ENCODE results near the gene OCIAD2. TPM values are rescaled to one million over a fixed set of nuclear protein-coding genes. Genes with fewer than 3 reads are reported as not detected.
"Not testable (repeated sequence)": the region's sequence is repeated elsewhere in the genome, so short reads cannot be mapped to it uniquely, and the experiment has no call there.

The OCIAD2 gene
- total RNA-seq, 1 donor from 2014 or later, result 439 TPM

DNA sequence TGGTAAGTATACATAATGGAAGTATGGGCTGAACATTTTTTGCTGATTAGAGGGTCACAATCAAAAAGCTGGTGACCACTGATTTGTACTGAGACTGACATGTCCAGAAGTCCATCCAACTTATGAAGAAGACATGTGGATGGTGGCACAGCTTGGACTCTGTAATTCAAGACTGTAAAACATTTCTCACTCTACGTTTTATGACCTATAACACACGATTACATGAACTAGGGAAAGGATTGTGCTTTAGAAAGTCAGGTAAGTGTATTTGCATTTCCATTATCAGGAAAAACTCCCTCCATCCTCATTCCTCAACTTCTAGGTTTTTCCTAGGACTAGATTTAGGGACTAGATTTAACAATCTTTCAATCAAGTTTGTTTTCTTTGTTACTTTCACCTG is 30.5 kb upstream of the OCIAD2 start:
- DNase-seq (ENCODE audit: low read depth), result no peak
- Histone ChIP-seq H3K27me3 (ENCODE audit: control insufficient read depth, insufficient read depth, low read length) (no peaks in the 10 kb centered on the region), H3K36me3 (ENCODE audit: control insufficient read depth, insufficient read depth, low read length) (no peaks in the 10 kb centered on the region), H3K4me3 (ENCODE audit: low read depth, low read length) (no peak overlapping the region)
- TF ChIP-seq, protein P1, sequence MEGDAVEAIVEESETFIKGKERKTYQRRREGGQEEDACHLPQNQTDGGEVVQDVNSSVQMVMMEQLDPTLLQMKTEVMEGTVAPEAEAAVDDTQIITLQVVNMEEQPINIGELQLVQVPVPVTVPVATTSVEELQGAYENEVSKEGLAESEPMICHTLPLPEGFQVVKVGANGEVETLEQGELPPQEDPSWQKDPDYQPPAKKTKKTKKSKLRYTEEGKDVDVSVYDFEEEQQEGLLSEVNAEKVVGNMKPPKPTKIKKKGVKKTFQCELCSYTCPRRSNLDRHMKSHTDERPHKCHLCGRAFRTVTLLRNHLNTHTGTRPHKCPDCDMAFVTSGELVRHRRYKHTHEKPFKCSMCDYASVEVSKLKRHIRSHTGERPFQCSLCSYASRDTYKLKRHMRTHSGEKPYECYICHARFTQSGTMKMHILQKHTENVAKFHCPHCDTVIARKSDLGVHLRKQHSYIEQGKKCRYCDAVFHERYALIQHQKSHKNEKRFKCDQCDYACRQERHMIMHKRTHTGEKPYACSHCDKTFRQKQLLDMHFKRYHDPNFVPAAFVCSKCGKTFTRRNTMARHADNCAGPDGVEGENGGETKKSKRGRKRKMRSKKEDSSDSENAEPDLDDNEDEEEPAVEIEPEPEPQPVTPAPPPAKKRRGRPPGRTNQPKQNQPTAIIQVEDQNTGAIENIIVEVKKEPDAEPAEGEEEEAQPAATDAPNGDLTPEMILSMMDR (IDR thresholded peaks at IDR 0.05; ENCODE audit: insufficient read depth, low read length, poor library complexity, severe bottlenecking), result no peak

DNA sequence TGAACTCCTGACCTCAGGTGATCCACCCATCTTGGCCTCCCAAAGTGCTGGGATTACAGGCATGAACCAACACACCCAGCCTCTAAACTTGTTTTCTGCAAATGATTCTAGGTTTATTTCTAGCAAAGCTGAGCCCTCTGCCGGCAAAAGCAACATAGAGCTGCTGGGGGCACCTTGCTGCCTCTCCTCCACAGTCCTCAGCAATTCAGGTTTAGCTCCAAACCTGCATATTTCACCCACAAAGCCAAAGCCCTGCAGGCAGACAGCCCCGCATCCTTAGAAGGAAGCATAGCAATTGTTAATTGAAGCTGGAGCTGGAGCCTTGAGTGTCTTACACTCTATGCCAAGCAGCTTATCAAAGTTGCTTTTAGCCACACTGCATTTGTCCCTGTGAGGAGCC is 24.9 kb upstream of the OCIAD2 start:
- no peaks in the 10 kb centered on the region for H3K36me3 ChIP-seq (ENCODE audit: control insufficient read depth, insufficient read depth, low read length)
- no peaks in the 10 kb centered on the region for H3K27me3 ChIP-seq (ENCODE audit: control insufficient read depth, insufficient read depth, low read length)
- H3K4me3 ChIP-seq (ENCODE audit: low read depth, low read length), result no peak overlapping the region
- TF ChIP-seq, protein P1 (IDR thresholded peaks at IDR 0.05; ENCODE audit: insufficient read depth, low read length, poor library complexity, severe bottlenecking), result no peak
- DNase-seq (ENCODE audit: low read depth), result no peak

DNA sequence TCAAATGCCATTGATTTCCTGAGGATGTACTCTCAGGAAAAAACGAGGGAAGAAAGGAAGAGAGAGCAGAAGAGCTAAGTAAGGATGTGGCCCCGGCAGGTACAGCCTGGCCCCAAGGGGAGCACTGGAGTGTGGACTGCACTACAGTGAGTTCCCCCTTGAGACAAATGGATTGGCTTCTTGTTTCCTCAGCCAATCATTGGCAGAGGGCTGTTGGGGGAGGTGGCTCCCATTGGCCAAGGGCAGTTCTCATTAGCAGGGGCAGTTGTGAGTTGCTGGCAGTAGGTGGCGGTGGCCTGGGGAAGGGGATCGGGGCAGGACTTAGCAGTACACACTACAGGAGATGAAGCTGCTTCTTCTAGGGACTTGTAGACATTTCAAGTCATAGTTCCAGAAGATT is 24.1 kb upstream of the OCIAD2 start:
- no peak for DNase-seq (ENCODE audit: low read depth)
- Histone ChIP-seq H3K27me3 (ENCODE audit: control insufficient read depth, insufficient read depth, low read length) (no peaks in the 10 kb centered on the region), H3K36me3 (ENCODE audit: control insufficient read depth, insufficient read depth, low read length) (no peaks in the 10 kb centered on the region), H3K4me3 (ENCODE audit: low read depth, low read length) (no peak overlapping the region)
- TF ChIP-seq, protein P1 (IDR thresholded peaks at IDR 0.05; ENCODE audit: insufficient read depth, low read length, poor library complexity, severe bottlenecking), result no peak

DNA sequence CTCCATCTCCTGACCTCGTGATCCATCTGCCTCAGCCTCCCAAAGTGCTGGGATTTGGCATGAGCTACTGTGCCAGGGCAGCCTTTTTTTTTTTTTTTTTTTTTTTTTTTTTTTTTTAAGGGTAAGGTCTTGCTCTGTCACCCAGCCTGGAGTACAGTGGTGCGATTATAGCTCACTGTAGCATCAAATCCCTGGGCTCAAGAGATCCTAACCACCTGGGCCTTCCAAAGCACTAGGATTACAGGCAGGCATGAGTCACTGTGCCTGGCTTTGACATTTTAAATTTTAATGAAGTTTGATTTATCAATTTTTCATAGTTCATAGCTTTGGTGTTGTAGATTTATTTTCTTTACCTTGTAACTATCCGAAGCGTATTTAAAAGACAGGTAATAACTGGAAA is 17.8 kb upstream of the OCIAD2 start:
- TF ChIP-seq, protein P1 (IDR thresholded peaks at IDR 0.05; ENCODE audit: insufficient read depth, low read length, poor library complexity, severe bottlenecking), result no peak
- Histone ChIP-seq H3K4me3 (ENCODE audit: low read depth, low read length) (no peak overlapping the region), H3K36me3 (ENCODE audit: control insufficient read depth, insufficient read depth, low read length) (no peaks in the 10 kb centered on the region), H3K27me3 (ENCODE audit: control insufficient read depth, insufficient read depth, low read length) (no peaks in the 10 kb centered on the region)
- DNase-seq (ENCODE audit: low read depth), result no peak

DNA sequence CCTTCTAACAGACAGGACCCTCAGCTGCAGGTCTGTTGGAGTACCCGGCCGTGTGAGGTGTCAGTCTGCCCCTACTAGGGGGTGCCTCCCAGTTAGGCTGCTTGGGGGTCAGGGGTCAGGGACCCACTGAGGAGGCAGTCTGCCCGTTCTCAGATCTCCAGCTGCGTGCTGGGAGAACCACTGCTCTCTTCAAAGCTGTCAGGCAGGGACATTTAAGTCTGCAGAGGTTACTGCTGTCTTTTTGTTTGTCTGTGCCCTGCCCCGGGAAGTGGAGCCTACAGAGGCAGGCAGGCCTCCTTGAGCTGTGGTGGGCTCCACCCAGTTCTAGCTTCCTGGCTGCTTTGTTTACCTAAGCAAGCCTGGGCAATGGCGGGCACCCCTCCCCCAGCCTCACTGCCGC is 16.5 kb upstream of the OCIAD2 start:
- not testable (repeated sequence) for DNase-seq (ENCODE audit: low read depth); H3K4me3 ChIP-seq (ENCODE audit: low read depth, low read length); H3K27me3 ChIP-seq (ENCODE audit: control insufficient read depth, insufficient read depth, low read length); H3K36me3 ChIP-seq (ENCODE audit: control insufficient read depth, insufficient read depth, low read length)

DNA sequence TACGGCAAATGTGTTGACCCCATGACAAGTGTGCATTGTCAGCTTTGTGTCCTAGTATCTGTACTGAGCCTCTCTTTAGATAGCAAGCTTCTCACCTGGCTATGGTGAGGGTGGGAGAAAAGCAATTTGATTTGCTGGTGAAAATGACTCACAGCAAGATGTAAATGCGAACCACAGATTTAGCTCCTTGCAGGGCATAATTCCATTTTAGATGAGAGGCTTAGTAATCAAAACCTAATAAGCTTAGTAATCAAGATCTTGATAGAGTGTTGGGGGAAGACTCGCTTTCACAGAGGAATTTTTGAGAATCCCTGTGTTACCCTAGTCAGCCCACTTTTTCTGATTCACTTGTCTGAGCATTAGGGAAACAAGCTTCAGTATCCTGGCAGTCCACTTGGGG is 7.7 kb upstream of the OCIAD2 start:
- Histone ChIP-seq H3K4me3 (ENCODE audit: low read depth, low read length) (no peak overlapping the region), H3K36me3 (ENCODE audit: control insufficient read depth, insufficient read depth, low read length) (no peaks in the 10 kb centered on the region), H3K27me3 (ENCODE audit: control insufficient read depth, insufficient read depth, low read length) (no peaks in the 10 kb centered on the region)
- TF ChIP-seq, protein P1 (IDR thresholded peaks at IDR 0.05; ENCODE audit: insufficient read depth, low read length, poor library complexity, severe bottlenecking), result no peak
- no peak for DNase-seq (ENCODE audit: low read depth)
